Coronary artery (tissue), 2 donors: ENCODE measurements around the gene SLC20A1.
"Not testable (repeated sequence)": the region's sequence is repeated elsewhere in the genome, so short reads cannot be mapped to it uniquely, and the experiment has no call there.

ENCODE experiments used
- DNase-seq: peaks from one replicate; pipeline ENCODE4 v3.0.0-alpha.2; 2017; ENCODE audit warnings: low spot score
- H3K27ac ChIP-seq, 2 donors: fragments of 200-600 bp; sonication (generic); one replicate each; pipeline ENCODE4 v1.5.1; 2016 to 2019
- H3K4me3 ChIP-seq: fragments of 200-600 bp; sonication (generic); 2 replicates; pipeline ENCODE4 v1.5.1; 2016; ENCODE audit warnings: mild to moderate bottlenecking, moderate library complexity
- CTCF ChIP-seq: fragments of 200-600 bp; sonication (generic); IDR thresholded peaks from one replicate; pipeline ENCODE4 v1.5.1; 2019; ENCODE audit warnings: antibody characterized with exemption

The SLC20A1 gene

GRCh38 chr2:112605926-112606325 is 39.8 kb upstream of the SLC20A1 start:
- no peak for TF ChIP-seq CTCF
- no peak for DNase-seq
- Histone ChIP-seq H3K4me3 (no peak overlapping the region), H3K27ac (no peak overlapping the region)

GRCh38 chr2:112606547-112606946 is 39.2 kb upstream of the SLC20A1 start:
- DNase-seq, result no peak
- no peak for TF ChIP-seq CTCF
- Histone ChIP-seq H3K4me3 (no peak overlapping the region), H3K27ac (no peak overlapping the region)

- no peak for TF ChIP-seq CTCF
- no peak for DNase-seq
- no peak overlapping the region for H3K4me3 ChIP-seq
- H3K27ac ChIP-seq, result no peak overlapping the region
Measured at GRCh38 chr2:112607680-112608438, 37.9 kb upstream of the SLC20A1 start.

- H3K27ac ChIP-seq, H3K4me3 ChIP-seq, DNase-seq: not testable (repeated sequence)
Measured at GRCh38 chr2:112609320-112609719, 36.4 kb upstream of the SLC20A1 start.

GRCh38 chr2:112612283-112612682 is 33.5 kb upstream of the SLC20A1 start:
- H3K27ac ChIP-seq, DNase-seq, H3K4me3 ChIP-seq: not testable (repeated sequence)

GRCh38 chr2:112614201-112614840 is 31.4 kb upstream of the SLC20A1 start:
- TF ChIP-seq CTCF, result no peak
- no peak for DNase-seq
- H3K4me3 ChIP-seq, result no peak overlapping the region
- no peak overlapping the region for H3K27ac ChIP-seq

GRCh38 chr2:112615051-112615450 is 30.7 kb upstream of the SLC20A1 start:
- Histone ChIP-seq H3K4me3 (no peak overlapping the region), H3K27ac (no peak overlapping the region)
- DNase-seq, result no peak
- no peak for TF ChIP-seq CTCF

- not testable (repeated sequence) for H3K4me3 ChIP-seq, H3K27ac ChIP-seq, DNase-seq
Measured at GRCh38 chr2:112615798-112616197, 29.9 kb upstream of the SLC20A1 start.
